AG20443 (cell line): ENCODE results near the gene TOMM20.
"Not testable (repeated sequence)": the region's sequence is repeated elsewhere in the genome, so short reads cannot be mapped to it uniquely, and the experiment has no call there.

ENCODE experiments used
- DNase-seq: peaks from one replicate; pipeline ENCODE4 v3.0.0; 2012; ENCODE audit warnings: low spot score, mixed read lengths

TOMM20 gene

GRCh38 chr1:235078480-235079381 lies 49.9 kb downstream of the TOMM20 start:
- DNase-seq, result peak; percentile 65

- no peak for DNase-seq
Observed at GRCh38 chr1:235077571-235078479, 50.8 kb downstream of the TOMM20 start.

- no peak for DNase-seq
Observed at GRCh38 chr1:235077163-235077540, 51.5 kb downstream of the TOMM20 start.

GRCh38 chr1:235076504-235077162 lies 52.0 kb downstream of the TOMM20 start:
- DNase-seq, result no peak

GRCh38 chr1:235075777-235076308 lies 52.8 kb downstream of the TOMM20 start:
- no peak for DNase-seq

- DNase-seq, result peak; percentile 77
Observed at GRCh38 chr1:235075048-235075776, 53.4 kb downstream of the TOMM20 start.

- peak; percentile 68 for DNase-seq
Observed at GRCh38 chr1:235074523-235075047, 54.1 kb downstream of the TOMM20 start.

GRCh38 chr1:235073968-235074522 lies 54.6 kb downstream of the TOMM20 start:
- DNase-seq, result no peak

GRCh38 chr1:235073331-235073967 lies 55.2 kb downstream of the TOMM20 start:
- no peak for DNase-seq

GRCh38 chr1:235072577-235072976 lies 56.1 kb downstream of the TOMM20 start:
- not testable (repeated sequence) for DNase-seq

- DNase-seq, result no peak
Observed at GRCh38 chr1:235072096-235072495, 56.5 kb downstream of the TOMM20 start.

- DNase-seq, result no peak
Observed at GRCh38 chr1:235070819-235071218, 57.8 kb downstream of the TOMM20 start.

GRCh38 chr1:235069577-235070563 lies 58.8 kb downstream of the TOMM20 start:
- peak; percentile 73 for DNase-seq

- DNase-seq, result no peak
Observed at GRCh38 chr1:235069176-235069575, 59.5 kb downstream of the TOMM20 start.

GRCh38 chr1:235068158-235069121 lies 60.2 kb downstream of the TOMM20 start:
- peak; percentile 43 for DNase-seq

- DNase-seq, result peak; percentile 94
Observed at GRCh38 chr1:235067396-235068157, 61.1 kb downstream of the TOMM20 start.
